GM10266 (cell line): ENCODE measurements around the gene VAMP2.
A peak's percentile ranks its signal among the peaks of the same experiment; 100 is the strongest.

Experiments used
- DNase-seq: peaks from one replicate; pipeline ENCODE4 v3.0.0; 2012; ENCODE audit errors: extremely low spot score
- CTCF ChIP-seq: IDR thresholded peaks from 2 replicates; pipeline ENCODE4 v1.5.1; 2012; ENCODE audit warnings: mild to moderate bottlenecking, low read depth; ENCODE audit not compliant: control insufficient read depth, insufficient read depth; ENCODE audit errors: missing control alignments

The VAMP2 gene

GRCh38 chr17:8153031-8153451 is 9.7 kb downstream of the VAMP2 start:
- no peak for DNase-seq

GRCh38 chr17:8152112-8152775 is 10.5 kb downstream of the VAMP2 start, which contains the start of gene PER1:
TSS of gene PER1 (minus strand) at chr17:8152404. CDS start at chr17:8150706, 1,698 bp downstream.
- DNase-seq = peak; percentile 94
- no peak for TF ChIP-seq CTCF

More at GRCh38 chr17:8153031-8153451, 9.7 kb downstream of the VAMP2 start:
- TF ChIP-seq CTCF = no peak

- no peak for TF ChIP-seq CTCF
- no peak for DNase-seq
These were observed 11.1 kb downstream of the VAMP2 start for GRCh38 chr17:8151641-8152111.

GRCh38 chr17:8151120-8151640 is 11.6 kb downstream of the VAMP2 start:
- DNase-seq = peak; percentile 91
- no peak for TF ChIP-seq CTCF

GRCh38 chr17:8150194-8151119 is 12.3 kb downstream of the VAMP2 start:
- TF ChIP-seq CTCF = no peak

GRCh38 chr17:8149419-8150193 is 13.1 kb downstream of the VAMP2 start:
- no peak for TF ChIP-seq CTCF
- DNase-seq = no peak

More at GRCh38 chr17:8150194-8151119, 12.3 kb downstream of the VAMP2 start:
- no peak for DNase-seq
